Adrenal gland (tissue), 5 donors: ENCODE results near the gene NPR2.

Experiments
- CTCF ChIP-seq, 6 experiments: fragments of 450-650 bp in 4 of 6; fragments of 200-600 bp in 2 of 6; sonication (generic) in 1 of 6; IDR thresholded peaks; 1 replicate in 5 of 6; 2 replicates in 1 of 6; pipeline versions ENCODE4 v1.5.1 to v1.8.0; 2016 to 2021; ENCODE audit warnings: antibody characterized with exemption in 6 of 6, mild to moderate bottlenecking in 2 of 6, moderate library complexity in 1 of 6
- POLR2A ChIP-seq, 2 donors: fragments of 450-650 bp; IDR thresholded peaks; one replicate each; pipeline ENCODE4 v1.6.1; 2017; ENCODE audit warnings: antibody characterized with exemption in 2 of 2, mild to moderate bottlenecking in 2 of 2, moderate library complexity in 1 of 2
- donor health status: DM: no; HTN: no; CAD: no.

GRCh38 chr9:35753466-35753865, 37.9 kb upstream of the NPR2 start:
- TF ChIP-seq CTCF (IDR thresholded peaks at IDR 0.05): no peak
- no peak for TF ChIP-seq POLR2A (IDR thresholded peaks at IDR 0.05)
